ENCODE data around the gene TTC23.
A peak's percentile ranks its signal among the peaks of the same experiment; 100 is the strongest.

Gene TTC23

GRCh38 chr15:99249270-99249841, at the start of gene TTC23:
TTC23 (minus strand) TSS chr15:99249581; CDS start chr15:99228712, 20,869 bp downstream.
- peaks cover 24% of the 10 kb centered on the region for H3K4me1 Mint-ChIP-seq
- peak within 1 kb of the TSS; percentile 89 for H3K27ac Mint-ChIP-seq
- no peak for ATAC-seq (ENCODE audit: low read depth)
- H3K27me3 Mint-ChIP-seq, result no peaks in the 10 kb centered on the region
- no peaks in the 10 kb centered on the region for H3K36me3 Mint-ChIP-seq
- no peak for DNase-seq (ENCODE audit: low spot score in 2 of 2)
- no peaks in the 10 kb centered on the region for H3K9me3 Mint-ChIP-seq
- no peak within 1 kb of the TSS for H3K4me3 Mint-ChIP-seq

GRCh38 chr15:99296386-99296785, 47.0 kb upstream of the TTC23 start:
- Mint-ChIP-seq H3K36me3 (peaks cover 24% of the 10 kb centered on the region), H3K27me3 (no peaks in the 10 kb centered on the region), H3K4me3 (no peak overlapping the region), H3K27ac (no peak overlapping the region), H3K4me1 (peaks cover 5% of the 10 kb centered on the region), H3K9me3 (no peaks in the 10 kb centered on the region)
- DNase-seq (ENCODE audit: low spot score in 2 of 2) (no peak), ATAC-seq (ENCODE audit: low read depth) (no peak)

GRCh38 chr15:99295840-99296239, 46.5 kb upstream of the TTC23 start:
- H3K4me1 Mint-ChIP-seq, result peaks cover 5% of the 10 kb centered on the region
- H3K4me3 Mint-ChIP-seq, result no peak overlapping the region
- DNase-seq (ENCODE audit: low spot score in 2 of 2) (no peak), ATAC-seq (ENCODE audit: low read depth) (no peak)
- peaks cover 24% of the 10 kb centered on the region for H3K36me3 Mint-ChIP-seq
- H3K27me3 Mint-ChIP-seq, result no peaks in the 10 kb centered on the region
- no peaks in the 10 kb centered on the region for H3K9me3 Mint-ChIP-seq
- H3K27ac Mint-ChIP-seq, result no peak overlapping the region

- DNase-seq (ENCODE audit: low spot score in 2 of 2), result no peak
- no peaks in the 10 kb centered on the region for H3K9me3 Mint-ChIP-seq
- ATAC-seq (ENCODE audit: low read depth), result no peak
- no peaks in the 10 kb centered on the region for H3K27me3 Mint-ChIP-seq
- H3K4me3 Mint-ChIP-seq, result no peak overlapping the region
- no peak overlapping the region for H3K27ac Mint-ChIP-seq
- H3K4me1 Mint-ChIP-seq, result peaks cover 5% of the 10 kb centered on the region
- H3K36me3 Mint-ChIP-seq, result peaks cover 24% of the 10 kb centered on the region
Measured at GRCh38 chr15:99291643-99292042, 42.3 kb upstream of the TTC23 start.

GRCh38 chr15:99283717-99284116, 34.3 kb upstream of the TTC23 start:
- no peak overlapping the region for H3K27ac Mint-ChIP-seq
- no peak overlapping the region for H3K4me3 Mint-ChIP-seq
- DNase-seq (ENCODE audit: low spot score in 2 of 2), result no peak
- H3K27me3 Mint-ChIP-seq, result no peaks in the 10 kb centered on the region
- H3K4me1 Mint-ChIP-seq, result peaks cover 8% of the 10 kb centered on the region
- H3K36me3 Mint-ChIP-seq, result peaks cover 20% of the 10 kb centered on the region
- H3K9me3 Mint-ChIP-seq, result no peaks in the 10 kb centered on the region
- ATAC-seq (ENCODE audit: low read depth), result no peak

- no peak for DNase-seq (ENCODE audit: low spot score in 2 of 2)
- ATAC-seq (ENCODE audit: low read depth), result no peak
- Mint-ChIP-seq H3K27ac (no peak overlapping the region), H3K9me3 (no peaks in the 10 kb centered on the region), H3K36me3 (peaks cover 21% of the 10 kb centered on the region), H3K4me3 (no peak overlapping the region), H3K27me3 (no peaks in the 10 kb centered on the region), H3K4me1 (peaks cover 8% of the 10 kb centered on the region)
Measured at GRCh38 chr15:99282586-99282985, 33.2 kb upstream of the TTC23 start.

GRCh38 chr15:99282121-99282520, 32.7 kb upstream of the TTC23 start:
- peaks cover 8% of the 10 kb centered on the region for H3K4me1 Mint-ChIP-seq
- no peaks in the 10 kb centered on the region for H3K9me3 Mint-ChIP-seq
- DNase-seq (ENCODE audit: low spot score in 2 of 2) (no peak), ATAC-seq (ENCODE audit: low read depth) (no peak)
- no peak overlapping the region for H3K4me3 Mint-ChIP-seq
- H3K27ac Mint-ChIP-seq, result no peak overlapping the region
- H3K27me3 Mint-ChIP-seq, result no peaks in the 10 kb centered on the region
- peaks cover 21% of the 10 kb centered on the region for H3K36me3 Mint-ChIP-seq

GRCh38 chr15:99279827-99280226, 30.4 kb upstream of the TTC23 start:
- peaks cover 12% of the 10 kb centered on the region for H3K4me1 Mint-ChIP-seq
- no peak for ATAC-seq (ENCODE audit: low read depth)
- H3K9me3 Mint-ChIP-seq, result no peaks in the 10 kb centered on the region
- peaks cover 18% of the 10 kb centered on the region for H3K36me3 Mint-ChIP-seq
- DNase-seq (ENCODE audit: low spot score in 2 of 2), result no peak
- H3K27ac Mint-ChIP-seq, result no peak overlapping the region
- H3K27me3 Mint-ChIP-seq, result no peaks in the 10 kb centered on the region
- H3K4me3 Mint-ChIP-seq, result no peak overlapping the region

GRCh38 chr15:99279290-99279689, 29.9 kb upstream of the TTC23 start:
- H3K4me1 Mint-ChIP-seq, result peaks cover 12% of the 10 kb centered on the region
- ATAC-seq (ENCODE audit: low read depth) (no peak), DNase-seq (ENCODE audit: low spot score in 2 of 2) (no peak)
- peaks cover 16% of the 10 kb centered on the region for H3K36me3 Mint-ChIP-seq
- no peaks in the 10 kb centered on the region for H3K27me3 Mint-ChIP-seq
- no peak overlapping the region for H3K4me3 Mint-ChIP-seq
- H3K27ac Mint-ChIP-seq, result no peak overlapping the region
- no peaks in the 10 kb centered on the region for H3K9me3 Mint-ChIP-seq

GRCh38 chr15:99275525-99276128, 26.2 kb upstream of the TTC23 start:
- peaks cover 4% of the 10 kb centered on the region for H3K4me1 Mint-ChIP-seq
- no peaks in the 10 kb centered on the region for H3K27me3 Mint-ChIP-seq
- DNase-seq (ENCODE audit: low spot score in 2 of 2), result no peak
- no peak overlapping the region for H3K27ac Mint-ChIP-seq
- H3K9me3 Mint-ChIP-seq, result no peaks in the 10 kb centered on the region
- peaks cover 15% of the 10 kb centered on the region for H3K36me3 Mint-ChIP-seq
- no peak for ATAC-seq (ENCODE audit: low read depth)
- no peak overlapping the region for H3K4me3 Mint-ChIP-seq

- Mint-ChIP-seq H3K4me3 (no peak overlapping the region), H3K9me3 (no peaks in the 10 kb centered on the region), H3K27ac (no peak overlapping the region), H3K27me3 (no peaks in the 10 kb centered on the region), H3K4me1 (peaks cover 4% of the 10 kb centered on the region), H3K36me3 (peaks cover 11% of the 10 kb centered on the region)
- DNase-seq (ENCODE audit: low spot score in 2 of 2), result no peak
- ATAC-seq (ENCODE audit: low read depth), result no peak
Measured at GRCh38 chr15:99275061-99275460, 25.7 kb upstream of the TTC23 start.

- DNase-seq (ENCODE audit: low spot score in 2 of 2) (no peak), ATAC-seq (ENCODE audit: low read depth) (no peak)
- H3K4me1 Mint-ChIP-seq, result peaks cover 4% of the 10 kb centered on the region
- H3K36me3 Mint-ChIP-seq, result peaks cover 1% of the 10 kb centered on the region
- no peak overlapping the region for H3K27ac Mint-ChIP-seq
- H3K9me3 Mint-ChIP-seq, result no peaks in the 10 kb centered on the region
- no peak overlapping the region for H3K4me3 Mint-ChIP-seq
- H3K27me3 Mint-ChIP-seq, result no peaks in the 10 kb centered on the region
Measured at GRCh38 chr15:99273801-99274200, 24.4 kb upstream of the TTC23 start.

- no peak overlapping the region for H3K4me3 Mint-ChIP-seq
Measured at GRCh38 chr15:99268431-99268830, 19.1 kb upstream of the TTC23 start.

GRCh38 chr15:99267957-99268356, 18.6 kb upstream of the TTC23 start:
- no peak for DNase-seq (ENCODE audit: low spot score in 2 of 2)
- peaks cover 8% of the 10 kb centered on the region for H3K36me3 Mint-ChIP-seq
- H3K27me3 Mint-ChIP-seq, result no peaks in the 10 kb centered on the region
- no peaks in the 10 kb centered on the region for H3K4me1 Mint-ChIP-seq
- ATAC-seq (ENCODE audit: low read depth), result no peak
- H3K9me3 Mint-ChIP-seq, result no peaks in the 10 kb centered on the region
- no peak overlapping the region for H3K27ac Mint-ChIP-seq
- no peak overlapping the region for H3K4me3 Mint-ChIP-seq

More at GRCh38 chr15:99268431-99268830, 19.1 kb upstream of the TTC23 start:
- Mint-ChIP-seq H3K9me3 (no peaks in the 10 kb centered on the region), H3K36me3 (peaks cover 8% of the 10 kb centered on the region), H3K27ac (no peak overlapping the region), H3K27me3 (no peaks in the 10 kb centered on the region), H3K4me1 (no peaks in the 10 kb centered on the region)
- ATAC-seq (ENCODE audit: low read depth) (no peak), DNase-seq (ENCODE audit: low spot score in 2 of 2) (no peak)

- no peaks in the 10 kb centered on the region for H3K4me1 Mint-ChIP-seq
- no peak for ATAC-seq (ENCODE audit: low read depth)
- no peak for DNase-seq (ENCODE audit: low spot score in 2 of 2)
- H3K36me3 Mint-ChIP-seq, result peaks cover 8% of the 10 kb centered on the region
- H3K4me3 Mint-ChIP-seq, result no peak overlapping the region
- H3K9me3 Mint-ChIP-seq, result no peaks in the 10 kb centered on the region
- no peaks in the 10 kb centered on the region for H3K27me3 Mint-ChIP-seq
- no peak overlapping the region for H3K27ac Mint-ChIP-seq
Measured at GRCh38 chr15:99265541-99266070, 16.2 kb upstream of the TTC23 start.
